OCI-LY3 (cell line): ENCODE results near the gene GPRC5D.

ENCODE experiments used
- CTCF ChIP-seq: fragments of 200-600, 300-600 bp; sonication (generic); IDR thresholded peaks from 2 replicates; pipeline ENCODE4 v1.5.1; 2014; ENCODE audit warnings: antibody characterized with exemption, low read length, low read depth
- EZH2phosphoT487 ChIP-seq: fragments of 200-600 bp; shearing (Covaris generic); IDR thresholded peaks from 2 replicates; pipeline ENCODE4 v1.6.1; 2018; ENCODE audit warnings: antibody characterized with exemption, mixed run types, low read depth

GRCh38 chr12:12927211-12928079, 24.5 kb downstream of the GPRC5D start:
- TF ChIP-seq CTCF = no peak
- no peak for TF ChIP-seq EZH2phosphoT487
